KBM-7 (cell line): Measurements from ENCODE around the gene TYROBP.
"Not testable (repeated sequence)": the region's sequence is repeated elsewhere in the genome, so short reads cannot be mapped to it uniquely, and the experiment has no call there.

Experiments used
- DNase-seq: peaks from one replicate; pipeline ENCODE4 v3.0.0-alpha.2; 2015
- in situ Hi-C: fragments of 300-500 bp; cut with MboI; formaldehyde crosslinking; loops from 2 replicates; pipeline ENCODE4 v1.14.3; 2020; ENCODE audit warnings: low sequenced_read_pairs, low pct_unique_long_range_greater_than_20kb, mixed read lengths

Gene TYROBP

DNA sequence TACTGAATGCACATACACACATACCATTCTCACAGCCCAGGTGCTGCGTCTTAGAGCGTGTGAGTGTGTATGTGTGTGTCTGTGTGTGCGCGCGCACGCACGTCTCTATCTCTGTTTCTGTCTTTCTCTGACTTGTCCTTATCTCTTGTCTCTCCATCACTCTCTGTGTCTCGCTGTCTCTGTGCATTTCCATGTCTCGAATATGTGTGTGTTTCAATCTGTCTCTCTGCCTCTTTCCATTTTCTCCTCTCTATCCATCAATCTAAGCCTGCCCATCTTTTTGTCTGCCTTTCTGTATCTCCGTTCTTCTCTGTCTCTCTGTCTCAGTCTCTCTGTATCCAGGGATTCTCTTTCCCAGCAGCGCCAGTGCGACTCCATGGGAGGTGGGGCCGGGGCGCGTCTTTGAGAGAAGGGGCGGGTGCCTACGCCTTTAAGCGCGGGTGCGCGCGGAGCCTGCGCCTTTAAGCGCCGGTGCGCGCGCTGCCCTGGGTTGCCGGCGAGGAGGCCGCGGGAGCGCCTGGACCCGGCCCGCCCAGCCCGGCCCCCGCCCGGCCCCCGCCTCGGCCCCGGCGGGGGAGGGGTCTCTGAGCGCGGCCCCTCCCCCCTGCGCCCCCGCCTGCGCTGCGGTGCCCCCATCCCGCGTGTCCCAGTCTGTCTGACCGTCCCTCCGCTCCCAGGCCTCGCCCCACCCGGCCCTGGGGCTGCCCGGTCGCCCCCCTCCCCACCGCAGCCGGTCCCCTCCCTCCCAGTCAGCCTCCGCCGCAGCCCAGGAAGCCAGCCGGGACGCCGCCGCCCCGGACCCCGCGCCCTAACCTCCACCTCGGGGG lies 28.0 kb upstream of the TYROBP start, which contains the start of gene LRFN3:
Gene LRFN3 (plus strand): TSS at position 464 of the 827 bp plus-strand sequence. CDS start 3,052 bp downstream, outside the sequence.
- in situ Hi-C loops, result no loop called here
- DNase-seq, result peak; percentile 52

DNA sequence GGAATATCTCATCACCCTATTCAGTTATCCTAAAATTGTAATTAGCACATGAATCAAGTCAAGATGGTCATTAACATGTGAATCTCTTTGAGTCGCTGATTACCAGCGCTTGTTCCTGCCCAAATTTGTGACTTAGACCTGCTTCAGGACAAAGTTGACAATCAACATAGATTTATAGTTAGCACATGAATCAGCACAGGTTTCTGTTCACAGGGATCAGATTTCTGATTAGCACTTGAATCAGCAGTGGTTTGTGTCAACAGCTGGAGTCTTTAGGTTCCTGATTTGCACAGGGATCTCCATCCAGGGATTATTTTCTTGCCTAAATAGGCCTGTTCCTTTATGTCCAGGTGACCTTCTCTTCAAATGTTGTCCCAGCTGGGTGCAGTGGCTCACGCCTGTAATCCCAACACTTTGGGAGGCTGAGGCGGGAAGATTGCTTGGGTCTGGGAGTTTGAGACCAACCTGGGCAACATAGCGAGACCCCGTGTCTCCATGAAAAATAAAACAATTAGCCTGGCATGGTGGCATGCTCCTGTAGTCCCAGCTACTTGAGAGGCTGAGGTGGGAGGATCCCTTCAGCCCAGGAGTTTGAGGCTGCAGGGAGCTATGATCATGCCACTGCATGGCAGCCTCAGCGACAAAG lies 24.3 kb upstream of the TYROBP start:
- no peak for DNase-seq
- in situ Hi-C loops, result no loop called here

DNA sequence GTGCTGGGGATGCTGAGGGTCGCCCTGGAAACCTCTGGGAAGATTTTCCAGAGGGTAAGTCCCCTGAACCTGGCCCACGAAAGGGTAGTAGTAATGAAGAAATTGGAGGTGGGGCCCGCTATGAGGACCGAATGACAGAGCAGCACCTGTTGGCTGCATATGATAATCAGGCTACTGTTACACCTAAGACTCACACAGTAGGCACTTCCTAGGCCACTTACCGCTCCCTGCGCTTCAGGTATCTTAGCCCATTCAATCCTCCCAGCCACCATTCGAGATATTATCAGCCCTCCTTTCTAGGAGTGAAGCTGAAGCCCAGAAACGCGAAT lies 23.7 kb upstream of the TYROBP start:
- in situ Hi-C loops, result no loop called here

DNA sequence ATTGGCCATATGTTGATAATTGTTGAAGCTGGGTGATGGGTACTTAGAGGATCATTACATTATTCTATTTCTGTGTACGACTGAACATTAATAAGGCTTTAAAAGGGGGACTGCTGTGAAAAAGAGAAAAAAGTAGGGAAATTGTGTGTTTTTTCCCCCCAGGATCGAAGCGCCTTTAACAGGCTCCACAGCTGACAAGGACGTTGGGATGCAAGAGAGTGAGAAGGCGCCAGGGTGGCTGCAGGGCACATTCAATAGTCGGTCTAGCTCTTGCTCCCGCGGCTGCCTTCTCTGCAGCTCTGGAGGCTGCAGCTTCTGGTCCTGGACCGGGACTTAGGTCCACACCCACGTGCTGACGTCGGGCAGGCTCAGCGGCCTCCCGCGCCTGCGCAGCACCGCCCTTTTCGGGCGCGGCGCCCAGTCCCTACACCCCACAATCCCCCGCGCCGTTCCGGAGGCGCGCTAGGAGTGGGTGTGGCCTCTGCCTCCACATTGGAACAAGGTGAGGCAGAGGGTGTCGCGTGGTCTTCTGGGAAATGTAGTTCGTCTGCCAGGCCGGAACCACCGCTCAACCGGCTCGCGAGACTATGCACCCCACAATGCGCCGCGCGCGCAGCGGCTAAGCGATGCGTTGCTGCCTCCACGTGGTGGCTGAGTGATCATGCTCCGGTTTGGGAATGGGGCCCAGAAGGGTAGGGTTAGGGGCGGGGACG lies 23.2 kb upstream of the TYROBP start:
- peak; percentile 100 for DNase-seq
- in situ Hi-C loops, result no loop called here

More for the DNA sequence above, 23.7 kb upstream of the TYROBP start:
- DNase-seq, result no peak

DNA sequence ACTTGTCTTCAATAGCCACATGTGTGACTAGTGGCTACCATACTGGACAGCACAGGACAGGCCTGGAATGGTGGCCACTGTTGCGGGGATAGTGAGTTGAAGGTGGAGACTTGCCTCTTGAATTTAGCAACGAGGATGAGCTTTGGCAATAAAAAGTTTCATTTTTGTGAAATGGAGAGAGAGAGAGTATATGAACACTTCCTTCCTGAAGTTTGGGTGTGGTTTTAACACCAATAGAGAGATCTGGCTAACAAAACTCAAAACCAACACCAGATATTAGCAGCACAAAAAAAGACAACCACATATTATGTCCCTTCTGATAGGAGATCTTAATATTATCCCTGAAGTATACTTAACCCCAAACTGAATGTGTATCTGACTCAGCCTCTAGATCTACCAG lies 21.8 kb upstream of the TYROBP start:
- in situ Hi-C loops, result no loop called here

DNA sequence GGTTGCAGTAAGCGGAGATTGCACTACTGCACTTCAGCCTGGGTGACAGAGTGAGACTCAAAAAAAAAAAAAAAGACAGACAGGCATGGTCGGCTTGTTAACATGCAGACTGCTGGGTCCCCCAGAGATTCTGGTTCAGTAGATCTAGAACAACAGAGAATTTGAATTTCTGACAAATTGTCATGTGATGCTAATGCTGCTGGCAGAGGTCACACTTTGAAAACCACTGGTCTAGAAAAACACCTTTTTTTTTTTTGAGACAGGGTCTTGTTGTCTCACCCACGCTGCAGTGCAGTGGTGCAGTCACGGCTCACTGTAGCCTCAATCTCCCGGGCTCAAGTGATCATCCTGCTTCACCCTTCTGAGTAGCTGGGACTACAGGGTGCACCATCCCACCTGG lies 20.4 kb upstream of the TYROBP start:
- in situ Hi-C loops, result no loop called here
- DNase-seq, result no peak

More for the DNA sequence above, 21.8 kb upstream of the TYROBP start:
- DNase-seq, result no peak

DNA sequence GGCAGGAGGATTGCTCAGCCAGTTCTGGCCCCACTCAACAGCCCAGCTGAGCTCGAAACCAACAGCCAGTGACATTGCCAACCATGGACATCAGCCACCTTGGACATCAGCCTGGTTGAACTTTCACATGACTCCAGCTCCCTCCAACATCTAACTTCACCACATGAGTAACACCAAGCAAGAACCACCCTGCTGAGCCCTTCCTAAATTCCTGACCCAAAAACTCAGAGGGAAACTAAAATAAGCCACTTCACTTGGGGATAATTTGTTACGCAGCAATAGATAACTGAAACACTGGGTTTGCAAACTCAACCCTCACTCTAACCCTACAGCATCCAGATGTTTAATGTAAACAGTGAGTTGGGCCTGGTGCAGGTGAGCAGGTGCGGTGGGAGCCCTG lies 17.4 kb upstream of the TYROBP start:
- in situ Hi-C loops, result no loop called here
- no peak for DNase-seq

DNA sequence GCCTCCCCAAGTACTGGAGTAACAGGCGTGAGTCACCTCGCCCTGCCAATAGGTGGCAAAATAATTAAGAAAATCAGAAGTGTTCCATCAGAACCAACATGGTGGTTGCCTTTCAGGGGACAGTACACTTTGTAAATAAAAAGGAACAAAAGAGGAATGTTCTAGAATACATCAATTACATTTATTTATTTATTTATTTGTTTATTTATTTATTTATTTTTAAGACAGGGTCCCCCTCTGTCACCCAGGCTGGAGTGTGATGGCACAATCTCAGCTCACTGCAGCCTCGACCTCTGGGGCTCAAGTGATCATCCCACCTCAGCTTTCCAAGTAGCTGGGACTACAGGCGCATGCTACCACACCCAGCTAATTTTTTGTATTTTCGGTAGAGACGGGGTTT lies 12.9 kb upstream of the TYROBP start:
- in situ Hi-C loops, result no loop called here
- no peak for DNase-seq

DNA sequence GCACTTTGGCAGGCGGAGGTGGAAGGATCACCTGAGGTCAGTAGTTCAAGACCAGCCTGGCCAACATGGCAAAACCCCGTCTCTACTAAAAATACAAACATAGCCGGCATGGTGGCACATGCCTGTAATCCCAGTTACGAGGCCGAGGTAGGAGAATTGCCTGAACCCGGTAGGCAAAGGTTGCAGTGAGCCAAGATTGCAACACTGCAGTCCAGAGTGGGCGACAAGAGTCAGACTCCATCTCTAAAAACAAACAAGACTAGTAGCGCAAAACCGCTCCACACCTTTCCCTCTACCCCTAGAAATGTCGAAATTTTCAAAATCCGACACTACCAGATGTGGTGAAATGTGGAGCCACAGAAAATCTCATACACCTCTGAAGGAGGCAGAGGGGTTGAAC lies 11.2 kb upstream of the TYROBP start:
- in situ Hi-C loops, result no loop called here
- DNase-seq, result no peak

DNA sequence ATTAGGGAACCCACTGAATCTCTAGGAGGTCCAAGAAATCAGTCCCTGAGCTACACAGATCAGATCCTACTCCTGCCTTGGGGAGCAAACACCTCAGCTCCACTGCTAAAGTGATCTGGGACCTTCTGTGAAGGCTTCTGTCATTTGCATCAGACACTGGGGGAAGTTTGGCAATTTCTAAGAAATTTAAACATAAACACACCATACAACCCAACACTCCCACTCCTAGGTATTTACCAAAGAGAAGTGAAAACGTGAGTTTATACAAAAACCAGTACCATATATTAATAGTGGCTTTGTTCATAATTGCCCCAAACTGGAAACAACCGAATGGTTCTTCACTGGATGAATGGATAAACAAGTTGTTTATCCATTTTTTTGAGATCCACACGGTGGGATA lies 7.3 kb upstream of the TYROBP start:
- no peak for DNase-seq
- in situ Hi-C loops, result no loop called here

DNA sequence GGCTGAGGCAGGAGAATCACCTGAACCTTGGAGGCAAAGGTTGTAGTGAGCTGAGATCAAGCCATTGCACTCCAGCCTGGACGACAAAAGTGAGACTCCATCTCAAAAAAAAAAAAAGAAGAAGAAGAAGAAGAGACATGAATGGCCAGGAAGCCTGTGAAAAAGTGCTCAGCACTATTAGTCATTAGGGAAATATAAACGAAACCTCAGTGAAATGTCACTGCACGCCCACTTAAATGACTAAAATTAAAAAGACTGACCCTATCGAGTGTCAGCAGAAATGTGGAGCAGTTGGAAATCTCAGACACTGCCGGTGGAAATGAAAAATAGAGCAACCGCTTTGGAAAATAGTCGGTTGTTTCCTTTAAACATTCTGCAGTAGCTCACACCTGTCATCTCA lies 5.5 kb upstream of the TYROBP start:
- DNase-seq, result no peak
- in situ Hi-C loops, result no loop called here

DNA sequence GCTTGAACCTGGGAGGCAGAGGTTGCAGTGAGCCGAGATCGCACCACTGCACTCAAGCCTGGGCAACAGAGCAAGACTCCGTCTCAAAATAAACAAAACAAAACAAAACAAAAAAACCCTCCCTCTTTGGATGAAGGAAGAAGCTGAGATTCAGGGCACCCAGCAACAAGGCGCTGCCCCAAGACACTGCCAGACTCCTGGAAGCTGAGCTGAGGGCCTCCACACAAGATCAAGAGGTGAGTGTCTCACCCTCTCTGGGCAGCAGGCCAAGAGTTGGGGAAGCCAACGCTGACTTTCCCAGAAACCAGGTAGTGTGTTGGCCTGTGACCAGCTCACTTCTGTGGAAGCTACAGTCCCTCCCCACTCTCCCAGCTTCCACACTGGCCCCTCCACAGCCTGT lies 3.7 kb upstream of the TYROBP start:
- no peak for DNase-seq
- in situ Hi-C loops, result no loop called here

DNA sequence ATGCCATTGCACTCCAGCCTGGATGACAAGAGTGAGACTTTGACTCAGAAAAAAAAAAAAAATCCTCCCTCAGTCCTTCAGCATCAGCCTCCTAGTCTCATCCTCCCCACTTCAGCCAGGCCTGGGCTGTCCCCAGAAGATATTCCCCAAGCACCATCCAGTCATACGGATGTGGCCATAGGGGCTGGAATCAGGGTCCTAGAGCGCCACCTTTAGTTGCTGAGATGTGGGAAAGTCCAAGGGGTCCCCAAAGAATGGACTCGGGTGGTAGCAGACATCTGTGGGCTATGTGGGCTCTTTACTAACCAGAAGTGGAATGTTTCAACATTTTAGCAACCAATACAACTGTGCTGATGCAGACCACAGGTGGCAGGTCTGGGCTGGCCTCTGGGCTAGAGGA lies 3.1 kb upstream of the TYROBP start:
- peak; percentile 48 for DNase-seq
- in situ Hi-C loops, result no loop called here

DNA sequence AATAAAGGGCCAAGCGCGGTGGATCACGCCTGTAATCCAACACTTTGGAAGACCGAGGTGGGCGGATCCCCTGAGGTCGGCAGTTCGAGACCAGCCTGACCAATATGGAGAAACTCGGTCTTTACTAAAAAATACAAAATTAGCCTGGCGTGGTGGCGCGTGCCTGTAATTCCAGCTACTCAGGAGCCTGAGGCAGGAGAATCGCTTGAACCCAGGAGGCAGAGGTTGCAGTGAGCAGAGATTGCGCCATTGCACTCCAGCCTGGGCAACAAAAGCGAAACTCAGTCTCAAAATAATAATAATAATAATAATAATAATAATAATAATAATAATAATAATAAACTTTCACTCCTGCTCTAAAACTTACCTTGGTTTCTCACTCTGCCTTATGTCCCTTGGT lies 2.3 kb upstream of the TYROBP start:
- DNase-seq, in situ Hi-C loops: not testable (repeated sequence)

DNA sequence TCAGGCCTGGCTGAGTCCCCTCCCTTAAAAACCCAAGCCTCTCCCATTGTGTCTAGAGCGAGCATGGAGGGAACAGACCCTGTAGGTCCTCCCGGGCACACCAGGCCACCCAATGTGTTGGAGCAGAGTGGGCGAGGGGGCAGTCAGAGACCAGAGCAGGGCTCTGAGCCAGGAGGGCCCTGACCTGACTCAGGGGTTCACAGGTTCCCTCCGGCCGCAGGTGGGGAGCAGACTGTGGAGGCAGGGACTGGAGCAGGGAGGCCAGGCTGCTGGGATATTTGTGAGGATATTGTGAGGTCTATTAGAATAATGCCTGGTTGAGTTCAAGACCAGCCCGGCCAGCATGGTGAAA lies 1.6 kb upstream of the TYROBP start:
- in situ Hi-C loops, result no loop called here
- DNase-seq, result no peak

DNA sequence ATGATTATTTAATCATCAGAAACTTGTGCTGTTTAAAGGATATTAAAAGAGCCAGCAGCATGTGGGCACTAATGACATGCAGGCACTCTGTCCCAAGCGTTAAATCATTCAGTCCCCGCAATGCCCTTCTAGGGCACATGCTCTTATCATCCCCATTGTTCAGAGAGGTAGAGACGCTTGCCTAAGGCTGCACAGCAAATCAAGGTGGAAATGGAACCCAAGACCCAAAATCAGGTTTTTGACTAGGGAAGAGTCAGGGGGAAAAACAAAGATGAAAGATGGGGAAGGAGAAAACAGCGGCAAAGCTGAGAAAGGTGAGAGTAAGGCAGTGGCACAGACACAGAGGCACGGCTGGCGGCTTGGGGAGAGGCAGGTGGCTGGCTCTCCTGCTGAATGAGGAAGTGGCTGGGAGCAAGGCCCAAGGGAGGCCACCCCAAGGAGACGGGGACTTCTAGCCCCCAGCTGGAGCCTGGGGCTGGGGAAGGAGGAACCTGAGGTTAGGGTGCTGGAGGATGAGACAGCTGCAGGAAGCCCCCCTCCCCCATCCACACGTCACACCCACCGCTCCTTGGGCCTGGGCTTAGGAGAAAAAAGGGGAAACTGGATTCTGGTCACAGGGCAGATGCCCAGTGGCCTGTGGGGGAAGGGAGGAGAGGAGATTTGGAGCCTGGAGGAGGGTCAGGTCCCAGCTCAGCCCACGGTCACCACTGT lies 1.0 kb upstream of the TYROBP start:
- peak; percentile 100 for DNase-seq
- in situ Hi-C loops, result no loop called here

DNA sequence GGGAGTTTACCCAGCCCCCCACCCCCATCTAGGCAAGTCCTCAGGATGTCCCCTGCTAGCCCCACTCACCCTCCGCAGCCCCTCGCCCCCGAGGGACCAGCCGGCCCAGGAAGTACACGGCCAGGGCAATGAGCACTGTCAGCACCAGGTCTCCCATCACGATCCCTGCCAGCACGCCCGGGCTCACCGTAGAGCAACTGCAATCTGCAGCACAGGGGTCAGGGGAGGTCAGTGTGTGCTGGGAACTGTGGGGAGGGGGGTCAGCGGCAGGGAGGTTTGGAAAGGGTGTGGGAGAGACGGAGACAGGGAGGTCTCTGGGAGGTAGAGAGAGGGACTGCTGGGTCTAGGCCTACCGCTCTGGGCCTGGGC lies 734 bp downstream of the TYROBP start:
- DNase-seq, result no peak
- in situ Hi-C loops, result no loop called here

DNA sequence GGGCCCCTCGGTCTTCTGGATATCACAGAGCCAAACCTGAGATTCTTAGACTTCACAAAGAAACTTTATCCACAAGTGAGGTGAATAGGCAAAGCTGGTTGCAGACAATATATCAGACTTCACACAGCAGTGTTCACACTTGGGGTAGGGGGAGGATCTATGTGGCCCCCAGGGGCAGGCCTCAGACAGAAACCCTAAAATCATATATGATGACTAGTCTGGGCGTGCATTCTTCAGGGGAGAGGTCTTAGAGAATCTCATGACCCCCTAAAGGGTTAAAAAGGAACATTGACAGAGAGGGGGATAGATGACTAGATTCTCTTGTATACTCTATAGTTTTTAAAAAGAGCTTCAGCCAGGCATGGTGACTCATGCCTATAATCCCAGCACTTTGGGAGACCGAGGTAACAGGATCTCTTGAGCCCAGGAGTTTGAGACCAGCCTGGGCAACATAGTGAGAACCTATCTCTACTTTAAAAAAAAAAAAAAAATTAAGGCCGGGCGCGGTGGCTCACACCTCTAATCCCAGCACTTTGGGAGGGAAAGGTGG lies 2.8 kb downstream of the TYROBP start:
- in situ Hi-C loops, result no loop called here
- DNase-seq, result no peak

DNA sequence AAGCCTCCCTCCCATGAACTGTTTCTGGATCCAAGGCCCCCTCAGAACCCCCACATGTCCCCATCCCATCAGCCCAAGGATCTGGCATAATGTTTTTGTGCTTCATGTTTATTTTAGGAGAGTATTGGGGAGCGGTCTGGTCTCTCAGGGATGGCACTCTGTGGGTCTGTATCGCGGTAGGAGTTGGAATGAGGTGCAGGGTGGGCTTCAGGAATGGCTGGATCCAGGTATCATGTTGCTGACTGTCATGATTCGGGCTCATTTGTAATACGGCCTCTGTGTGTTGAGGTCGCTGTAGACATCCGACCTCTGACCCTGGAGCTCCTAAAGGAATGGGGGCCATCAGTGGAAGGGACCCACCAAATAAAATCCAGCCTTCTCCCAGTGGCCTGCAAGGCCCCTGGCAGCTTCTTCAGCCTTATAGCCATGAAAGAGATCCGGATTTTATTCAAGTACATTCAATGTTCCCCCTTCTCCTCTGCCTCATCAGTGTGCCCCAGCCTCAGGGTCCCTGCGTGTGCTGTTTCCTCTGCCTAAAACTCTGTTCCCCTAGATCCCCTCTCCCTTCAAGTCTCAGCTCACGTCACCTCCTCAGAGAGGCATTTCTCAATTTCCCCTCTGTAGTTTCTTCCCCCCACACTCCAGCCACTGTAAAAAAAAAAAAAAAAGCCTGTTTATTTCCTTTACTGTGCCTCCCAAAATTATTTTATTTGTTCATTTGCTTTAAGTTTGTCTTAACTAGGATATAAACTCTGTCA lies 3.6 kb downstream of the TYROBP start:
- in situ Hi-C loops, result no loop called here
- peak; percentile 60 for DNase-seq
